ENCODE results near the gene CYFIP2. TPM values are rescaled to one million over a fixed set of nuclear protein-coding genes. Genes with fewer than 3 reads are reported as not detected.

The CYFIP2 gene
- total and polyA plus RNA-seq, 2 of the 8 experiments (the other 6 are each of a cell fraction or from before 2014, with no cell fraction given): 45.1 to 80.6 TPM

DNA sequence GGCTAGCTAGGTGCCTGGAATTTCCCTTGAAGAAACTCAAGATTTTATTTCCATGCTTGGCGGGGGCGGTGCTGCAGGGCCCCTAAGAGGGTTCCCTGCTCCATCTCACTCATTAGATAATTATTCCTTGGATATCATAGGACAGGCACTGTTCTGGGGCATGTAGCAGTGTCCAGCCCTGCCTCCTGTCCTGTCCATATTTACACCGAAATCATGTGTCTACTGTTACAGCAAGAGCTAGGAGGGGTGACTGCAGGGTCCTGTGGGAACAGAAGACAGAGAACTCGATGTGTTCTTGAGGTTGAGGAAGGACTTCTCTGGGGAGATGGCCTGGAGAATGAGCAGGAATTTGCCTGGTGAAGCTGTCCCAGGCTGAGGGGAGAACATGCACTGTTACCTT lies 96.6 kb downstream of the CYFIP2 start:
- H3K79me2 ChIP-seq (ENCODE audit: control insufficient read depth in 1 of 2, insufficient read depth in 2 of 2, low read length in 2 of 2): no peaks in the 10 kb centered on the region
- H3K56ac ChIP-seq (replicated peaks; ENCODE audit: insufficient read length, low read depth, low read length): no peak overlapping the region
- DNase-seq (ENCODE audit: low read depth in 1 of 2, low spot score in 2 of 2) (no peak), FAIRE-seq (no peak)
- H3K4me2 ChIP-seq (ENCODE audit: insufficient read depth in 1 of 2, low read depth in 2 of 2, low read length in 2 of 2): no peak overlapping the region
- no peak overlapping the region for H2AK5ac ChIP-seq (ENCODE audit: low read depth, low read length)
- 90% methylated on average over 4 of the region's 4 CpGs; no CpG with 5 or more reads in 1 of the 2 experiments for WGBS, 2 experiments (ENCODE audit: extremely low coverage in 1 of 2, insufficient coverage in 1 of 2, insufficient read length in 1 of 2, insufficient replicate concordance in 2 of 2, low coverage in 1 of 2, low lambda C conversion rate in 2 of 2, missing lambda C conversion rate in 1 of 2)
- no peaks in the 10 kb centered on the region for H3K23me2 ChIP-seq (ENCODE audit: low read depth, low read length)
- H3K23ac ChIP-seq (ENCODE audit: insufficient read length): no peak overlapping the region
- H3K18ac ChIP-seq (ENCODE audit: extremely low read depth, low read length): no peak overlapping the region
- H2BK15ac ChIP-seq (ENCODE audit: low read length): no peak overlapping the region
- H3K9me3 ChIP-seq (ENCODE audit: insufficient read depth in 2 of 2, low read depth in 1 of 2, low read length in 1 of 2): no peaks in the 10 kb centered on the region
- CTCF ChIA-PET (ENCODE audit: partially characterized antibody): interaction anchor here (1.2 to 15.5 kb wide), 7 partner anchors 9 to 384 kb away, joined by 3 to 282 read pairs (median 35); a partner anchor contains a TSS
- H3K27ac ChIP-seq (ENCODE audit: low read depth, low read length): no peak overlapping the region
- H3K36me3 ChIP-seq (ENCODE audit: control insufficient read depth in 2 of 4, insufficient read depth in 4 of 4, low read length in 3 of 4): peaks cover 0 to 21% (median 15%) of the 10 kb centered on the region in 4 experiments; a peak in 7 of 8 replicates
- no peak overlapping the region for H3K4me3 ChIP-seq (ENCODE audit: extremely low read depth in 1 of 4, insufficient read depth in 2 of 4, low read depth in 3 of 4, low read length in 4 of 4)
- H4K8ac ChIP-seq (ENCODE audit: extremely low read depth, insufficient read depth, low read length): no peak overlapping the region
- H2BK5ac ChIP-seq (ENCODE audit: low read depth, low read length): no peak overlapping the region
- no peaks in the 10 kb centered on the region; a peak in 1 of 7 replicates for H3K27me3 ChIP-seq (replicated peaks in 1 of 4; ENCODE audit: control insufficient read depth in 3 of 4, extremely low read depth in 1 of 4, insufficient read depth in 3 of 4, low read length in 3 of 4)
- no peak overlapping the region for H3K14ac ChIP-seq (ENCODE audit: insufficient read length)
- peaks cover 0 to 2% of the 10 kb centered on the region in 2 experiments for H4K20me1 ChIP-seq (replicated peaks in 1 of 2; ENCODE audit: control insufficient read depth in 1 of 2, insufficient read depth in 2 of 2, low read length in 2 of 2)
- no peak overlapping the region for H2BK12ac ChIP-seq (ENCODE audit: low read depth, low read length)
- H3K79me1 ChIP-seq (ENCODE audit: low read depth, low read length): no peaks in the 10 kb centered on the region; the same call in 1 of the 2 replicates
- H2BK20ac ChIP-seq (ENCODE audit: low read length): no peak overlapping the region
- H3K9ac ChIP-seq (replicated peaks in 1 of 4; ENCODE audit: extremely low read depth in 1 of 4, low read depth in 3 of 4, low read length in 3 of 4): no peak overlapping the region
- no peak overlapping the region for H4K91ac ChIP-seq (replicated peaks; ENCODE audit: insufficient read length, low read length)
- no peak overlapping the region for H3K4ac ChIP-seq (replicated peaks; ENCODE audit: insufficient read length, low read depth, low read length)
- H3K4me1 ChIP-seq (replicated peaks in 1 of 4; ENCODE audit: control insufficient read depth in 3 of 4, insufficient read depth in 4 of 4, low read length in 3 of 4): no peaks in the 10 kb centered on the region
- no peak overlapping the region for H4K5ac ChIP-seq (ENCODE audit: insufficient read length, low read depth, low read length)
- H2AFZ ChIP-seq (ENCODE audit: low read length): no peak overlapping the region
- no peak overlapping the region for H2BK120ac ChIP-seq (replicated peaks; ENCODE audit: low read depth, low read length)
- POLR2A ChIA-PET (ENCODE audit: partially characterized antibody): no interaction called here
- no peak for TF ChIP-seq POLR2AphosphoS5 (IDR thresholded peaks at IDR 0.05; ENCODE audit: low read depth, low read length)
- no peak for TF ChIP-seq PHF8 (conservative IDR thresholded peaks at IDR 0.05; ENCODE audit: low read depth, low read length)
- TF ChIP-seq TCF12 (IDR thresholded peaks at IDR 0.05; ENCODE audit: low read depth, low read length): no peak
- TF ChIP-seq SRF (IDR thresholded peaks at IDR 0.05; ENCODE audit: low read depth, low read length): no peak
- no peak for TF ChIP-seq SIX5 (IDR thresholded peaks at IDR 0.05; ENCODE audit: low read depth, low read length)
- no peak for TF ChIP-seq CBX5 (IDR thresholded peaks at IDR 0.05; ENCODE audit: low read depth, low read length)
- no peak for TF ChIP-seq RAD21 (IDR thresholded peaks at IDR 0.05 in 1 of 2, conservative IDR thresholded peaks at IDR 0.05 in 1 of 2; ENCODE audit: low read depth in 2 of 2, low read length in 2 of 2)
- no peak for TF ChIP-seq CREB1 (IDR thresholded peaks at IDR 0.05)
- no peak for TF ChIP-seq NRF1 (IDR thresholded peaks at IDR 0.05; ENCODE audit: low read depth, low read length)
- no peak for TF ChIP-seq TAF1 (IDR thresholded peaks at IDR 0.05; ENCODE audit: low read depth, low read length)
- TF ChIP-seq, protein P1, sequence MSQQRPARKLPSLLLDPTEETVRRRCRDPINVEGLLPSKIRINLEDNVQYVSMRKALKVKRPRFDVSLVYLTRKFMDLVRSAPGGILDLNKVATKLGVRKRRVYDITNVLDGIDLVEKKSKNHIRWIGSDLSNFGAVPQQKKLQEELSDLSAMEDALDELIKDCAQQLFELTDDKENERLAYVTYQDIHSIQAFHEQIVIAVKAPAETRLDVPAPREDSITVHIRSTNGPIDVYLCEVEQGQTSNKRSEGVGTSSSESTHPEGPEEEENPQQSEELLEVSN (IDR thresholded peaks at IDR 0.05): no peak
- TF ChIP-seq ASH2L (IDR thresholded peaks at IDR 0.05; ENCODE audit: low read length): no peak
- TF ChIP-seq KDM5A (IDR thresholded peaks at IDR 0.05; ENCODE audit: low read length): no peak
- TF ChIP-seq CHD2 (IDR thresholded peaks at IDR 0.05; ENCODE audit: low read length): no peak
- no peak for TF ChIP-seq HDAC6 (IDR thresholded peaks at IDR 0.05; ENCODE audit: low read depth, low read length)

Measured in H1 (cell line).